Stimulated activated naive CD4-positive, alpha-beta T cell (primary cell): ENCODE measurements around the gene RPTN.
"Not testable (repeated sequence)": the region's sequence is repeated elsewhere in the genome, so short reads cannot be mapped to it uniquely, and the experiment has no call there.

Experiments
- DNase-seq, 6 experiments: peaks; one replicate each; lab custom pipeline; 2025; lab: John Stamatoyannopoulos, UW

RPTN gene

GRCh38 chr1:152165286-152166077 lies 6.5 kb upstream of the RPTN start:
- no peak for DNase-seq

GRCh38 chr1:152164517-152165136 lies 5.6 kb upstream of the RPTN start:
- DNase-seq: no peak

- DNase-seq: no peak
These were observed 3.9 kb upstream of the RPTN start for GRCh38 chr1:152162792-152163463.

- no peak for DNase-seq
These were observed 1.5 kb upstream of the RPTN start for GRCh38 chr1:152160576-152160975.

- DNase-seq: no peak
These were observed 5.0 kb downstream of the RPTN start for GRCh38 chr1:152153996-152154395.

- no peak for DNase-seq
These were observed 7.4 kb downstream of the RPTN start for GRCh38 chr1:152151646-152152045.

GRCh38 chr1:152148981-152149380 lies 10.0 kb downstream of the RPTN start:
- no peak for DNase-seq

- DNase-seq: no peak
These were observed 11.0 kb downstream of the RPTN start for GRCh38 chr1:152148051-152148450.

GRCh38 chr1:152145769-152146168 lies 13.3 kb downstream of the RPTN start:
- DNase-seq: no peak

- DNase-seq: not testable (repeated sequence)
These were observed 14.3 kb downstream of the RPTN start for GRCh38 chr1:152144674-152145183.

- DNase-seq: no peak
These were observed 15.7 kb downstream of the RPTN start for GRCh38 chr1:152143150-152143887.

- DNase-seq: no peak
These were observed 16.9 kb downstream of the RPTN start for GRCh38 chr1:152141971-152142584.

- DNase-seq: peak in 3 of 6 experiments; percentile 24 to 63 (median 53)
These were observed 21.8 kb downstream of the RPTN start for GRCh38 chr1:152137215-152137614.

GRCh38 chr1:152130186-152130585 lies 28.8 kb downstream of the RPTN start:
- DNase-seq: no peak

- DNase-seq: no peak
These were observed 31.4 kb downstream of the RPTN start for GRCh38 chr1:152127673-152128072.

- DNase-seq: no peak
These were observed 33.1 kb downstream of the RPTN start for GRCh38 chr1:152125834-152126443.

GRCh38 chr1:152118915-152119314 lies 40.1 kb downstream of the RPTN start:
- DNase-seq: no peak

- no peak for DNase-seq
These were observed 43.7 kb downstream of the RPTN start, which contains the start of gene TCHH for GRCh38 chr1:152115344-152115743. TCHH (minus strand) TSS chr1:152115444; CDS start chr1:152114080, 1,364 bp downstream.

- no peak for DNase-seq
These were observed 46.1 kb downstream of the RPTN start for GRCh38 chr1:152112885-152113432.

- DNase-seq: peak in 1 of 6 experiments; percentile 10
These were observed 46.7 kb downstream of the RPTN start for GRCh38 chr1:152112101-152112884.
